Activated T-cell treated with anti-CD3 and anti-CD28 coated beads for 1 hour (primary cell): ENCODE results near the gene GNG11.
"Not testable (repeated sequence)": the region's sequence is repeated elsewhere in the genome, so short reads cannot be mapped to it uniquely, and the experiment has no call there.

Experiments used
- DNase-seq: peaks from one replicate; pipeline ENCODE4 v3.0.0-alpha.2; 2020; ENCODE audit warnings: low read depth

Gene GNG11

DNA sequence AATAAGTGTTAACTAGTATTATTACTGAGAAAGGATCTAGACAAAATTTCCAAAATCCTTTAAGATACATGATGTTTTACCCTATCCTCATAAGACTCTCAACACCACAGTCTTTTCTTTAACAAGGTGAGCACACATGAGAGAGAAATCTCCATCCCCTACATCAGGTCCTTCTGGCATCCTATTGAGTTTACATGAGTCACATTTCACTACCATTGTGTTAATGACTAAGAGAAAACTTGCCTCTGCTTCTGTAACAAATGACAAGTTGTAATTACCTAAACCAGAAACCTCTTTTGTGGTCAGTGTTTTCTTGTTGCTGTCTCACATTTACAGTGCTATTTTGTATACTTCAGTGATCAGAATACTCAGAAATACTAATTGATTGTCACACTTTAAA, 9.9 kb upstream of the GNG11 start:
- not testable (repeated sequence) for DNase-seq

DNA sequence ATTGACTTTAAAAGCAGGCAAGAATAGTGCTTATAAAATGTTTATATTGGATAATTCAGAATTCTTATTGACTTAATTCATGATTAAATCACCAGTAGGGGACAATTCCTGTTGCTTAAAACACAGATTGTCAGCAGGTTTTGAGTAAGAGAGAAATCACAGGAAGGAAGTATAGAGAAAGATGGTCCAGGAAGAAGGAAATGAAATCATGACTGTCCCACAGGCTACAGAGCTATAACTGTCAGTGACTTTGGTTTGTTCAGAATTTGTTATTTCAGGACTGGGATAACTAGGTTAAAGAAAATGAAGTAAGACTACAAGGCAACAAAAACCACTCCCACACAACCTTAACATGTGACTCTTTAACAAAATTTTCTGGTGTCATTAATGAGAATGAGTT, 8.3 kb upstream of the GNG11 start:
- DNase-seq, result no peak

DNA sequence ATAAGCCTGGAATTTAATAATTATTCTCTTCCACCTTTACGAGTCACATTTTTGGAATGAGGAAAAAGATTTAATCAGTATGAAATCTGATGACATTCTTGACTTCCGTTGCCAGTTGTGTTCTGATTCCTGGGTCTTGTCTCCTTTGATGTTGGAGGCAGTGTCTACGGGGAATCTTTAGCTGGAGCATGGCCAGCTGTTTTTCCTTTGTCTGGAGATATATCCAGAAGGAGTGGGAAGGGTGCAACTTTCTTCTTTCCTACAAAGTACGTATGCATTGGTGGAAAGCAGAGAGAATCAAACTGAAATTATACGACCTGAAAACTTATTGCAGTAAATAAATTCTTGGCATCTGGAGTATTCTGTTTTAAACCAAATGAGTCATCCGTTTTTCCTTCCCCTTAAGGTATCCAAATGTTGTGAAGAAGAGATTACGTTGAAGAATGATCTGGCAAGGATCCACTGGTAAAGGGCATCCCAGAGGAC, 6.9 kb upstream of the GNG11 start:
- DNase-seq, result no peak

DNA sequence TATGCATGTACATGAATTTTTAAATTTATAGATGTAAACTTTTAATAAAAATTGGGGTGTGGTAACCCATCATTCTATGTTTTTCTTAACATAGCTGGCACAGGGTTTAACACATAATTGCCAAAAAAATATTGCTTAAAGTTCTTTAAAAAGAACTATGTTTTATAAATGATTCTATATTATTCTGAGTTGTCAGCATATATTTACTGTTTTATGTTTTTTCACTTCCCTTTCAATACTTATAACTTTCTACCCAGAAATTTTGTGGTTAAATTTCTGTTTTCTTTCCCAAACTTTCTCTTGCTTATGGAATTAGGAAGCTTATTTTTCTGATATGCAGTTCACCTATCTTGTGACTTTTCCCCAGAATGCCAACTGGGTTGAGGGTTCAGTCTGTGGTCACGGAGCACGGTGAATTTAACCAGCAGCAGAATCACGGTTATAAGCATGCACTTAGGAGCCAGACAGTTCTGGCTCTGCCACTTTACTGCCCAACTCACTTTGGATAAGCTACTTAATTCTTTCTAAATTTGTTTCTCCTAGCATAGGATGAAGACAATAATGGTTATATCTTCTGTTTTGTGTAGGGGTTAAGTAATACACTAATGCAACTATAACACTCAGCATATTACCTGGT, 6.2 kb upstream of the GNG11 start:
- DNase-seq, result not testable (repeated sequence)

DNA sequence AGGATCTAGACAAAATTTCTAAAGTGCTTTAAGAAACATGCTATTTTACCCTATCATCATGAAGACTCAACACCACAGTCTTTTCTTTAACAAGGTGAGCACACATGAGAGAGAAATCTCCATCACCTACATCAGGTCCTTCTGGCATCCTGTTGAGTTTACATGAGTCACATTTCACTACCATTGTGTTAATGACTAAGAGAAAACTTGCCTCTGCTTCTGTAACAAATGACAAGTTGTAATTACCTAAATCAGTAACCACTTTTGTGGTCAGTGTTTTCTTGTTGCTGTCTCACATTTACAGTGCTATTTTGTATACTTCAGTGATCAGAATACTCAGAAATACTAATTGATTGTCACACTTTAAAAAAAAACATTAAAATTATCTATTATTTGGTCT, 5.6 kb upstream of the GNG11 start:
- not testable (repeated sequence) for DNase-seq

DNA sequence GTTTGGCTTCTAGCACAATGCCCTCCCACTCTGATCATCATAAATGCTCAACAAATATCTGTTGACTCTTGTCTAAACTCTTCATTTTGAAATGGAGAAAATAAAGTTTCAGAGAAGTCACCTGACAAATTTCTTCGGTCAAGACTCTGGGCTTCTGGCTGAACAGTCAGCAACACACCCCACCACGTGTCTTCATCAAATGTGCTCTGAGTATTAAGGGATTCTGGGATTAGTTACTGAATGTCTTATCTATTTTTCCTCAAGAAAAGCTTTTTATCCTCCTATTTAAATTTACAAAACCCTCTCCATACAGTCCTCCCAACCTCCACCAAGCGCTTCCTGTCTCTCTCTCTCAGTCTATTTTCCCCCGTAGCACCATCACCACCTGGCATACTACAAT, 5.2 kb upstream of the GNG11 start:
- DNase-seq, result not testable (repeated sequence)

DNA sequence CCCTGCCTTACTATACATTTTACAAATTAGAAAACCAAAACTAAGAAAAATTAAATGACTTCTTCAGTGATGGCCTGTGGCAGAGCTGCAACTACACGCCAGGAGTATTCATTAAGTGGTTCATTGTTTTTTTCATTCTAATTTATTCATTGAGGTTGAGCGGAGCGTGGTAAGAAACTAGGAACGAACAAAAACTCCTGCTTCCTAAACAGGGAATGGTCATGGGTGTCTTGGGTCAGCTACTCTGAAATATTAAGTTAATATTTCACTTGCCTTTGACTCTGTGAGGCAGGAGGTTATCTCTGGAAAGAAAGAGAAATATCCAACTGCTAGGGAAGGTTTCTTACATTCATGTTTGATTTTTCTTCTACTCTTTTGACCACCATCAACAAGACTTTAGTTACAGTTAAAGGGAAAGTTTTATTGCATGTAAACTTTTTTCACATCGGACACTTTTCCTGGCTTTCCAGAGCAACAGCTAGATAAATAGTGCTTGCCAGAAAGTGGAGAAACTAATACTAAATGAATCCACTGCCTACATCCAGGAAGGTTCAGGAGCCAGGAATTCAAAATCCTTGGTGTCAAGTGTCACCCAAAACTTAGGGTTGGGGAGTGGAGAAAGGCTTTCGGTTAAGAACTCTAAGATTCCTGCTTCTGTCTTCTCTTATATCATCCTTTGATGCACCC, 896 bp upstream of the GNG11 start:
- no peak for DNase-seq

DNA sequence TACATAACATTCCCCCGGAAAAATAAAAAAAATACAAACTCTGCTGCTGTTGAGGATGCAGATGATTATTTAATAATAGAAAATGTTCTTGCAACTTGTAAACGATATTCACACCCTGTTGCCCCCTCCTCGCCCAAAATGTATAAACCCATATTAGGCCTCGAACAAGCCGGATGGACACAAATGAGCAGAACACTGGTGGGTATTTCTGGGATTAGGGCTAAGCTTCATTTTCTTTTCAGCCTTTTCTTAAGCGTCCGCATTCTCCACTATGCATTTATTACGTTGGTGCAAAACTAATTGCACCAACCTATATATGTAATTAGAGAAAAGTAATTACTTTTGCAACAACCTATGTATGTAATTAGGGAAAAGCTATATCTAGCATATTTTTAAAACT, 349 bp upstream of the GNG11 start:
- DNase-seq, result no peak

DNA sequence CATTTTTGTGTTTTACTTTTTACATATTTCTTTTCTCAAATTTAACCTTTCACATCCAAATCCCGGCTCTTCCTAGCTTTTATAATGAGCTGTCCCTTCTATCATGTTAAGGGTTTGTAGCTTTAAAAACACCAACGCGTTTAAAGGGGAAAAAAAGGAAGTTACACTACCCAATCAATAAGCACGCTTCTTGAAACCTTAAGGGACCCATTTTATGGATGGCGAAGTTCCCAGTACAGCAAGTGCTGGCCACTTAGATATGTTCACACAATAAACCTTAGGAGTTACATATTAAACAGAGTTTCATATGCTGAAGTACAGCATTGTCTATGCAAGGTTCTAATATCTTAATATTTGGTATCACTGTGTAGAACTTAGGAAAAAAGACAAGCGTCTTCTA, 1.8 kb downstream of the GNG11 start:
- DNase-seq, result no peak

DNA sequence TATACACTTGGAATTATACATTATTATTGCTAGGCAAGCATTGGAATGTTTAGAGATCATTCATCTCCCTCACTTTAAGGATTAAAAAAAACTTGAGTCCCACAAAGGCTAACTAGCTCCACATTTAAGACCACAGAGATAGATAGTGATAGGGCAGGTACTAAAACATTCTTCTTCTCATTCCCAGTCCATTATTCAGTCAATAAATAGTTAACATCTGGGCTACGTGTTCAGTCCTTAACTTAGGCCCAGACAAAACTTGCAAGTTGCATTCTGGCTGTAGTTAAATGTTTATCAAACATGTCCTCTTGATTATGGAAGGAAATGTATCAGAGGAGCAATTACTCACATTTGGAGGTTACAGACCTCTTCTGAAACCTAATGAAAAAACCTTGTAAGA, 2.4 kb downstream of the GNG11 start:
- no peak for DNase-seq

DNA sequence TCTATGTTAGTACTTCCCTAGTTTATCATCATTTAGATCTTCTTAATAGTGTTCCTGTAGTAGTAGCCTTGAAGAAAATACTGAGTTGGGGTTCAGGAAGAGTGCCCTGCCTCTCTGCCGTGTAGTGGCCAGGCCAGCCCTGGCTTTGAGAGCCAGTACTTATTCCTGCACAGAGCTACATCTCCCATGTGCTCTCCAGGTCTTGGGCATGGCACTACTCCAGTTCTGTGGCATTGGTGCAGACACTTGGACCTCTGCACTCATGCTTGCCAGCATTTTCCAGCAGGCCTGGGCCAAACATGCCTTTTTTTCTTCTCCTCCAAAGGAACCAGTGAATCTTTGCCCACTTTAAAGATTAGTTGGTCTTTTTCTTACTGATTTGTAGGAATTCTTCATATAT, 5.3 kb downstream of the GNG11 start:
- DNase-seq, result no peak

DNA sequence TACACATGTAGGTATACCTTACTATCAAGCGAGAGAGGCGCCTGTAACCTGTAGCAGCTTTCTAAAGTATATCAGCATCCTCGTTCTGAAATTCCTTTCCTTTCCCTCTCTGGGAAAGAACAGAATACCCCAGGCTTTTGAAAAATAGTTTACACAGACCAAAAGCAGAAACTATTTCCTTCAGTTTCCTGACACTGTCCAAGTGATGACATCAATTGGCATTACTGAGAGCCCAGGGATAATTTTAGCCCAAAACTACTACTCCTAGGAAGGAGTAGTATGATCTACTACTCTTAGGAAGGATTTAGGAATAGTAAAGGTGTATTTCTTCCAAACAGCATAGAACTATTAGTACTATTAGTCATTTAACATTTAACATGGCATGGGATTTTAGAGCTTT, 6.0 kb downstream of the GNG11 start:
- no peak for DNase-seq

DNA sequence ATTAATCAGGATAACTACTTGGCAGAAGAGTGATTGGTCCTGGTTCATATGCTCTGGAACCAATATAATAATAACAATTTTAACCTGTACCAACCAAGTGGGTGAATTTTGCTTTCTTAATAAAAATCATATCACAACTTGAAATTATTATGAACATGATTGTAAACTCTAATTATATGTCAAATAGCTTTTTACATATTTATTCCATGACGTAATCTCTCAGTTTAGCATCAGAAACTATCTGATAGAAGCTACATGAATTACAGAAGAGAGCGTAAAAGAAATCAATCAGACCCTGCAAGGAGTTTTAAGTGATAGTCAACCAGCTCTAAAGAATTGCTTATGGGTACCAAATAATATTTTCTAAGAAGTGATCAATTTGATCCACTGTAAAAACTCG, 10.1 kb downstream of the GNG11 start:
- DNase-seq, result no peak

DNA sequence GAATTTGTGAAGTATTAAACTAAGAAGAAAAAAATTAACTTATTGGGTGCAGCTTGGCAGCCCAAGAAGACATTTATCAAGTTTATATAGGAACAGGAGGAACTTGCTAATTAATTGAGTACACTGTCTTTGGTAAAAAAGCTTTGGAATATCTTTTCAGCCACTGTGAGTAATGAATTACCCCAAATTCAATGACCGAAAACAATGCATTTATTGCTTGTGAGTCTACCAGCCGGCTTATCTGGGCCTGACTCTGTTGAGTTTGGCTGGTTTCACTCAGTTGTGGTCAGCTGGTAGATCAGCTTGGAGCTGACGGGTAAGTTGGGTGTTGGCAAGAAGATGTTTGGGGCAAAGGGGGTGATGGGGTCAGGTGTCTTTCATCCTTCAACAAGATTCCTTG, 11.6 kb downstream of the GNG11 start:
- no peak for DNase-seq

DNA sequence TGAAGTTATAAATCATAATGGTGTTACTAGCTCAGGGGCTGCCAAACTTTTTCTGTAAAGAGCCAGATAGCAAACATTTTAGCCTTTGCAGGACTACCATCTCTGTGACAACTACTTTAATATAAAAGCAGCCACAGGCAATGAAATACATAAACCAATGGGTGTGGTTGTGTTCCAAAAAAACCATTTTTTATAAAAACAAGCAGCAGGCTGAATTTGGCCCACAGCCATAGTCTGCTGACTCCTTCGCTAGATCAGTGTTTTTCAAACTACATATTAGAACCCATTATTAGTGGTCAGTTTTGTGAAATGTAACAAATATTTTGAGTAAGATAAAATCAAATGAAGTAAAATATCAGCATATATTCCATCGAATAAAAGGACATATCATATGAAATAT, 13.6 kb downstream of the GNG11 start:
- no peak for DNase-seq

DNA sequence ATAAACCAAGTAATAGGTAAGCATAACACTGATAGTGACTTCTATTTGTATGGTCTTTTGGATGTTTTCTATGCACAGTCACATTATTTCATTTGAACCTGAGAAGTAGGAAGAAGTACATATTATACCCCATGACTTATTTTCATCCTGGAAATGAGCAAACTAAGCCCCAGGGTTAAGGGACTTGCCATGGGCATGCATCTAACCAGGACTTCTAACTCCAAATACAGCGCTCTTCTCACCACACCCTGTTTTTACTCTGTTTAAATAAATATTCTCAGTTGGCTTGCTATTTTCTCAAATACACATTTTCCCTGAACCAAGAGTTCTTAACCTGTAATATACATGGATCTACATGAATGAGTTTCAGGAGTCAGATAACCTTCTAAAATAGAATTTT, 16.3 kb downstream of the GNG11 start:
- DNase-seq, result no peak

DNA sequence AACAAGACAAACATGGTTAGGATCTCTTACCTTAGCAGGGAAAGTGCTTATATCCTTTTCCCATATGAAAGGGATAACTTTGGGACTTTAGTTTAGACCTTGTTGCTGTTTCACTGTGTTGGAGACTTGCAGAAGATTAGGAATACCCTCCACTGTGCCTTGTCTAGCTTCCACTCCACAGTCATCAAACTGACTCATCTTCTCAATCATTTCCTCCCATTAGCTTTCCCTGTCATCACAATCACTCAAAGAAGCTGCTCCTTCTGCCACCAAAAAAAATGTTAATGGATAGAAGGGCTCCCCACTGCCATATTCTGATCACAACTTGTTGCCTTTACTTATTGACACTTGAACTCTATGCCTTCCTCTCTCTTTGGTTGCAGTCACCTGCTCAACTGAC, 16.8 kb downstream of the GNG11 start:
- no peak for DNase-seq

DNA sequence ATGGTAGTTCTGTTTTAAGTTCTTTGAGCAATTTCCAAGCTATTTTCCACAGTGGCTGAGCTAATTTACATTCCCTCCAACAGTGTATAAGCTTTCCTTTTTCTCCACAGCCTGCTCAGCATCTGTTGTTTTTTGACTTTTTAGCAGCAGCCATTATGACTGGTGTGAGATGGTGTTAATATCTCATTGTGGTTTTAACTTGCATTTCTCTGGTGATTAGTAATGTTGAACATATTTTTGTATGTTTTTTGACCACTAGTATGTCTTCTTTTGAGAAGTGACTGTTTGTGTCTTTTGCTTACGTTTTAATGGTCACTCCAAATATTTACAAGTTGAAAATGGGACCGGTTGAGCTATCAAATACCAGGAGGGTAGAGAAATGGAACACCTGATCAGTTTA, 20.4 kb downstream of the GNG11 start:
- DNase-seq, result no peak

DNA sequence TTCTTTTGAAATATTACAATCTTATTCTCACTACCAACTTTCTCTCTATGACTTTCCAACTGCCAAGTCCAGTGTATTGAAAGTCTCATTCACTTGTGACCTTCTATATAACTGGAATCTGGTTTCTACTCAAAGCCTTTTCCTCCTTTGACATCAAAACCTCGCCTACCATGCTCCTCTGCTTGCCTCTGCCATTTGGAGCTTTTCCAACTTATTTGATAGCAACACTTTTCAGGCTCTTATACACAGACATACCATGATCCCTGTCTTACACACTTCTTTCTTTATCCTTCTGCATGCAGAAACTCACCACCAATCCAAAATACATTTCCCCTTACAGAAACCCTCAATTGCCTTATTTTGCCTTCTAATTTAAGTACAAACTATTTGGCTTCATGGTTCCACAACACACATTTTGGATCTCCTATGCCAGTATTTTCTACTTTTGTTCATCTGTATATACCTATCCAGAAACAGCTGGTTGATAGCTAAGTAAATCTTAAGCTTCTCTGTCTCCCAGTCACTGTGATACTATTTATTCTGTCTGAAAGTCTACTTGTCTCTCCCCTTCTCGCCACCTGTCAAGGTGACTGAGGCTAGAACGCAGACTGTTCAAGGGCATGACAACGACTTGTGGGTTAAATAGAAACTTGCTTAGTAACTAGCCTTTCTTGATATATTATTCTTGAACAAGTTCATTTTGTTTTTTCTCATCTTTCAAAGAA, 22.4 kb downstream of the GNG11 start:
- no peak for DNase-seq

DNA sequence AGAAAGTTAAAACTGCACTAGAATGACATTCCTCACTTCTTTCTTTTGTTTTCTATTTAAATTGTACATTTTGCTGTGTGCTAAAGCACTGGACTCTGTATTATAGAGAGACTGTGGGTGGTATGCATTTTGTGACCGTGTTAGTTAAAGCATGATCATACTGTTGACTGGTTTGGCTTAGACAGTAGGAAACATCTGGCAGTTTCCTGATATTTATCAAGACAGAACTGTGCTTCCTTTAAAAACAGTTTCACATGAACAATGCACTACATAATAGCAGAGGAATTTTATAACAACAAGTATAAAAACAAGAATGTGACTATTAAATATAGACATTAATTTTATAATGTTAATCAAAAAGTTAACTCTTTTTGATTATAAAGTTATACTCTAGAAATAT, 23.1 kb downstream of the GNG11 start:
- no peak for DNase-seq

DNA sequence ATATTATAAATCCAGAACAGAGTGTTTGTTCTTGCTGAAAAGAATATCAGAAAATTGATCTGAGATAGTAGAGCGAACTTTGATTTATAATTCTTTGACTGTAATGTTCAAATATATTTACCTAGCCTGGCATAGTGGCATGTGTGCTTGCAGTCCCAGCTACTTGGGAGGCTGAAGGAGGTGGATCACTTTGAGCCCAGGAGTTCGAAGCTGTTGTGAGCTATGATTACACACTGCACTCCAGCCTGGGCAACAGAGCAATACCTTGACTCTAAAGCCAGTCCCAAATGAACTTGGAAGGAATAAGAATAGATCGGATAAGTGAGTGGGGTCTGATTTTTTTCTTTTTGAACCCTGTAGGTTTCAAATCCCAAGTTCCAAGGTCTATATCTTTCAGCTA, 23.5 kb downstream of the GNG11 start:
- DNase-seq, result no peak

DNA sequence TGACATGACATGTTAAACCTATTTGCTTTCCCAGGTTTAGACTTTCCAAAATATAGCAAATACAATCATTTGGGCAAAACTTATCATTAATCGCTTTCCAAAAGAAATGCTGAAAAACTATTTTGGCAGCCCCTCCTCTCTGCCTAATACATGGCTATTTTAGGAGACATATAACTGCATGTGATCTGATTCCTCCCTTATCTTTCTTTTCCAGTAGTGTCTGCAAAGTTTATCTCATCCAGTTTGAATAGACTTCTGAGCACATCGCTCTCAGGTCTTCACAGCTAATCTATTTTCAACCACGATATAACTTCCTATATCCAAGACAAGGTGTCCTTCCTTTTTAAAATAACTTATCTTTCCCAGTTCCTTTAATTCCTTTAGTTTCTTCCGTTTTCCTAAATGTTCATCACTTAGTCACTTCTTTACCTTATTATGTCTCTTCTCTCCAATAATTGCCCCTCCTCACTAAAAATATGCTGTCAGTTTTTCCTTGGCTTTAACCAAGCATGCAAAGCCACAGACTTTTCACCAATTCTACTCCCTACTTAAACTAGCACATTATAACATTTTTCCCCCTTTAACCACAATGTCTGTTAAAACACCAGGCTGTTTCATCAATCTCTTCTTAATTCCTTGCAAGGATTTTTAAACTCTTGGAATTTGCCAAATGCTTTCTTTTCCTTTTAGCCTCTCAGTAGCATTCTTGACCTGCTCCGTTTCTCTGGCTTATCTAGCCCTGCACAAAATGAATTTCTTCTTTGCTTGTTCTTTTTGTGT, 24.4 kb downstream of the GNG11 start:
- no peak for DNase-seq

DNA sequence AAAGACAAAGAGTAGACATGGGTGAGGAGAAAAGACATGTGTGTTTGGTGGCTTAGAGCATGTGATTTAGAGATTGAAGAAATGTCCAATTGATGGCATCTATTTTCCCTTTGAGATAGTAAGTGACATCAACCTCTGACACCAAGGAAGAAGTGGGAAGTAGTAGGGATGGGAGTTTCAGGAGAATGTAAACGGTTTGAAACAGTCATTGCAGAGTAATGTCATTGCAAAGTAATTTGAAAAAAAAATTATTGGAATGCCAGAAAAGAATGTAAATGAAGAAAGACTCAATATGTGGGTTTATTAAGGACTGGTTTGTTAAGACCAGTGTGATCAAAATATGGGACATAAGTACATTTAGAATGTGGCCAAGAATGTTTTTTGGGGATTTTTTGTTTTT, 26.6 kb downstream of the GNG11 start:
- DNase-seq, result no peak
